ENCODE results near the gene P2RY6.
"Not testable (repeated sequence)": the region's sequence is repeated elsewhere in the genome, so short reads cannot be mapped to it uniquely, and the experiment has no call there.

Gene P2RY6

GRCh38 chr11:73228268-73229134 lies 43.6 kb upstream of the P2RY6 start:
- H3K27ac ChIP-seq = no peak overlapping the region
- TF ChIP-seq CTCF (IDR thresholded peaks at IDR 0.05) = no peak
- no peak for TF ChIP-seq ZFX (IDR thresholded peaks at IDR 0.05; ENCODE audit: borderline replicate concordance)

GRCh38 chr11:73229321-73229895 lies 42.7 kb upstream of the P2RY6 start:
- H3K27ac ChIP-seq = no peak overlapping the region
- TF ChIP-seq CTCF (IDR thresholded peaks at IDR 0.05) (no peak), ZFX (IDR thresholded peaks at IDR 0.05; ENCODE audit: borderline replicate concordance) (no peak)

GRCh38 chr11:73229896-73230875 lies 42.0 kb upstream of the P2RY6 start:
- no peak for TF ChIP-seq CTCF (IDR thresholded peaks at IDR 0.05)
- no peak for TF ChIP-seq ZFX (IDR thresholded peaks at IDR 0.05; ENCODE audit: borderline replicate concordance)
- H3K27ac ChIP-seq = no peak overlapping the region

GRCh38 chr11:73230931-73231330 lies 41.2 kb upstream of the P2RY6 start:
- no peak for TF ChIP-seq ZFX (IDR thresholded peaks at IDR 0.05; ENCODE audit: borderline replicate concordance)
- no peak for TF ChIP-seq CTCF (IDR thresholded peaks at IDR 0.05)
- H3K27ac ChIP-seq = no peak overlapping the region

- not testable (repeated sequence) for H3K27ac ChIP-seq
These were observed 39.7 kb upstream of the P2RY6 start for GRCh38 chr11:73232487-73232886.

- no peak overlapping the region for H3K27ac ChIP-seq
- TF ChIP-seq CTCF (IDR thresholded peaks at IDR 0.05) = no peak
These were observed 38.9 kb upstream of the P2RY6 start for GRCh38 chr11:73233211-73233610.

GRCh38 chr11:73233692-73234470 lies 38.3 kb upstream of the P2RY6 start:
- no peak overlapping the region for H3K27ac ChIP-seq
- no peak for TF ChIP-seq CTCF (IDR thresholded peaks at IDR 0.05)
- no peak for TF ChIP-seq ZFX (IDR thresholded peaks at IDR 0.05; ENCODE audit: borderline replicate concordance)
